ENCODE results near the gene CAPZB. TPM values are rescaled to one million over a fixed set of nuclear protein-coding genes. Genes with fewer than 3 reads are reported as not detected.
A peak's percentile ranks its signal among the peaks of the same experiment; 100 is the strongest.

The CAPZB gene
- polyA plus RNA-seq, 1 donor, result 217 TPM

- DNase-seq, result no peak
These were observed 134.8 kb downstream of the CAPZB start for GRCh38 chr1:19350566-19350965.

- no peak for DNase-seq
These were observed 135.3 kb downstream of the CAPZB start for GRCh38 chr1:19349999-19350398.

GRCh38 chr1:19348441-19349198 is 136.7 kb downstream of the CAPZB start:
- DNase-seq, result no peak

DNA sequence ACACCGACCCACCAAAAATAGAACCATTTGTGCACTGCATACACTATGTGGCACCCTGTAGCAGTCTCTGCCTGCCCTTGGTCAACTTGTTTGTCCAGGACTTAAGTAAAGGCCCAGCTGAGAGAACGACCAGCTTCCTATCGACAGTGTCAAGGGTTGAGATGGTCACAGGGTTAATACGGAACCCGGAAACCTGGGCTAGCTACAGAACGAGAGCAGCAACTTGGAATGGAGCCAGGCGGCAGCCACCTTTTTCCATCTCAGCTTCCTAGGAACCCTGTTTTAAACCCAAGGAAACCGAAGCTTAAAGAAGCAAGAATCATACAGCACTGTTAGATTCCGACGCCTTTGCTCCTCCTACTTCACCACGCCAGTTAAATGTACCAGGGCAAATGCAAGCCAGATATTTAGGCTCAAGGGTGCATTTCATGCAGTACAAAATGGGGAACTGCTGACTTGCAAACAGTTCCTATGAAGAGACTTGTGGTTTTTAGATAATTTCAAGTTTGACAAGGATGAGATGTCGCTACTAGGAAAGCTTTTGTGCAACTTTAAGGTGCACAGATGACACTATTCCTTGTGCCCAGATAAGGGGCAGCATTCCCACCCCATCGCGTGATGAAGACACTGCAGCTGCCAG is 137.7 kb downstream of the CAPZB start:
- DNase-seq, result no peak

GRCh38 chr1:19346026-19346425 is 139.3 kb downstream of the CAPZB start:
- no peak for DNase-seq

GRCh38 chr1:19345391-19345790 is 139.9 kb downstream of the CAPZB start:
- DNase-seq, result no peak

GRCh38 chr1:19344831-19345230 is 140.5 kb downstream of the CAPZB start:
- no peak for DNase-seq

GRCh38 chr1:19344372-19344810 is 140.9 kb downstream of the CAPZB start:
- DNase-seq, result no peak

- no peak for DNase-seq
These were observed 141.6 kb downstream of the CAPZB start for GRCh38 chr1:19343617-19344350.

DNA sequence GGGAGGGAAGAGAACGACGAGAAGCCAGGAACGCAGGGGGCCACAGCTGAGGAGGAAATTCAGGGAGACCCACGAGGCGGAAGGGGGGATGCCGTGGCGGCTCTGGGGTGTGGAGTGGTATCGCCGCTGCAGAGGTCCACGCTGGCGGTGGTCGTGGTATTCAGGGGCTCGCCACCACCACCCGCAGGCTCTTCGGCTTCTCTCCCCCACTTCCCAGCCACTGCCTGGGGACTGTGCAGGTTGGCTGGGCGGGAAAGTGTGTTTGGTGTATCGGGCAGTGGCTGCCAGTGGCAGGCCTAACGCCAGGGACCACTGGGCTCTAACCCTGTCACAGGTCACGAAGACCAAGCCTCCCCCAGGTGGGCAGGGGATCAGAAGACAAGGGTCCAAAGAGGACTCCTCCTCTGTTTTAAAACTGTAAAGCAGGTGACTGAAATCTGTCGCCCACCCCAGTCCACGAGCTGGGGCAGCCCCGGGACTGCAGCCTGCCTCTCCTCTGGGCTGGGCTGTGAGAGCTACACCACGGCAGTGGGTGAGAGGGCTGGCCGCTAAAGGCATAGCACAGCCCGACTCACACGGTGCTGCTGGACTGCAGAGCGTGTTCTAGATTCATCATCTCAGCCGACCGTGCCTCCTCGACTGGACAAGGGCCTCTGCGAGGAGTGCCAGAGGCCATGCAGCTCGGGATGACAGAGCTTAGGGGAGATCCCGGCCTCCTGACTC is 142.3 kb downstream of the CAPZB start:
- no peak for DNase-seq

GRCh38 chr1:19342062-19342750 is 143.1 kb downstream of the CAPZB start:
- DNase-seq, result no peak

GRCh38 chr1:19341201-19342061 is 143.9 kb downstream of the CAPZB start:
- DNase-seq, result peak; percentile 64

GRCh38 chr1:19340387-19340937 is 144.9 kb downstream of the CAPZB start:
- DNase-seq, result no peak

DNA sequence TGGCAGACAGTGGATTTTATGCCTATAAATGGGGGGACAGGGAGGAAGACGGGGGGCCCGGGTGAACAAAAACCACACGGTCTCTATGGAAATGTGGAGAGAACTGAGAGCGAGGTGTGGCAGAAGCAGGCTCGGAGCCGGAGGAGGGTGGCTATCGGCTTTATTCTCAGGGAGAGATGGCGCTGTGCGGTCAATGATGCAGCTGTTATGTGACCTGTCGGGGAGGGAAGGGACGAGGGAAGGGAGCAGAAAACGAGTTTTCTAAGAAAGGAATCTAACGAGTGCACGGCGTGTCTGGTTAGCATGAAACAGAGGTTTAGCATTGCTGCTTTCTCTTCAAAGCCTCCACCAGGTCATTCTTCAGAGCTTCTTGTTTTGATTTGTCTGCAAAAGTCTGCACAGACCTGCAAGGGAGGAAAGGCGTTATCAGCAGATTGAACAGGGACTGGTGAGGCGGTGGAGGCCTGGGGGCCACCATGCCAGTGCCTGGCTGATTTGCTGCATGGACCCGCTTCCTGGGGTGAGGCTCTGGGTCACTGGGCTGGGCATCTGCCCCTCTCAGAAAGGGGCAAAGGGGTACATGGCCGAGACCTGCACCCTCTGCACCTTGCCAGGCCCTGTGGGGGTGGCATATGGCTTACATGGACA is 146.0 kb downstream of the CAPZB start:
- DNase-seq, result no peak

- DNase-seq, result peak; percentile 34
These were observed 147.0 kb downstream of the CAPZB start for GRCh38 chr1:19338323-19338762.

DNA sequence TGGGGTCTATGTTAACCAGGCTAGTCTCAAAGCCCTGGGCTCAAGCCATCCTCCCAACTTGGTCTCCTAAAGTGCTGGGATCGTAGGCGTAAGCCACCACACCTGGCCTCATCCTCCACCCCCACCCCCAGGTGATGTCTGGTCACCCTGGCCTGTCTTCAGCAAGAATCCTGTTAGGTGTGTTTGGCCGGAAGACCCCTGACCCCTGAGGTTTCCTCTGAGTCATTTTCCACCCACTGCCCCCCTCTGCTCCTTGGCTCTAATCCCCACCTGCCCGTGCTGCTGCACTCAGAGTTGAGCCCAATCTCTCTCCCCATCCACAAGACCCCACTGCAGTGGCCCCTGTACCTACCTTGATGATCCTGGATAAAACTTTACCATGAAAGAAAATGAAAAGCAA is 148.1 kb downstream of the CAPZB start:
- no peak for DNase-seq

- no peak for DNase-seq
These were observed 148.8 kb downstream of the CAPZB start for GRCh38 chr1:19336543-19336942.

- DNase-seq, result no peak
These were observed 151.6 kb downstream of the CAPZB start for GRCh38 chr1:19333587-19334354.

DNA sequence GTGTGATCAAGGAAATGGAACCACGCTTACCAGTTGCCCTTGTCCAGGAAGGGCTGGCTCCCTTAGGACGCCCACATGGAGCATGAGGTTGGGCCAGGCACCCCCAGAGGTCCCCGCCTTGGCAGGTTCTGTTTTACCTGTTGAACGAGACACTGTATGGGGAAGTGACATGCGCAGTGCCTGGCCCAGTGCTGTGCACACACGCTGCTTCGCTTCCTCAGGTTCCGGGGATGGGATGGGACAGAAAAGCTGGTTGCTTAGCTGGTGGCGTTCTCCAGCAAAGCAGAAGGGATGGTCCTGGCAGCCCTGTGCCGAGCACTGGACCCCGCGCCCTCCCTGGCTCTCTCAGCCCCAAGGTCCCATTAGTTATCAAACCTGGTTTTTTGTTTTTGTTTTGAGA is 152.5 kb downstream of the CAPZB start:
- no peak for DNase-seq

All from left kidney (tissue), 2 donors.